22Rv1 (cell line): Measurements from ENCODE around the gene TENM4.

ENCODE experiments used
- H3K27ac ChIP-seq: fragments of 450-650 bp; 2 replicates; pipeline ENCODE4 v1.5.1; 2017
- CTCF ChIP-seq: fragments of 450-650 bp; IDR thresholded peaks from 2 replicates; pipeline ENCODE4 v1.5.1; 2017; ENCODE audit warnings: mild to moderate bottlenecking
- ZFX ChIP-seq: fragments of 450-650 bp; IDR thresholded peaks from 2 replicates; pipeline ENCODE4 v1.6.1; 2017; ENCODE audit warnings: antibody characterized with exemption, borderline replicate concordance

The TENM4 gene

DNA sequence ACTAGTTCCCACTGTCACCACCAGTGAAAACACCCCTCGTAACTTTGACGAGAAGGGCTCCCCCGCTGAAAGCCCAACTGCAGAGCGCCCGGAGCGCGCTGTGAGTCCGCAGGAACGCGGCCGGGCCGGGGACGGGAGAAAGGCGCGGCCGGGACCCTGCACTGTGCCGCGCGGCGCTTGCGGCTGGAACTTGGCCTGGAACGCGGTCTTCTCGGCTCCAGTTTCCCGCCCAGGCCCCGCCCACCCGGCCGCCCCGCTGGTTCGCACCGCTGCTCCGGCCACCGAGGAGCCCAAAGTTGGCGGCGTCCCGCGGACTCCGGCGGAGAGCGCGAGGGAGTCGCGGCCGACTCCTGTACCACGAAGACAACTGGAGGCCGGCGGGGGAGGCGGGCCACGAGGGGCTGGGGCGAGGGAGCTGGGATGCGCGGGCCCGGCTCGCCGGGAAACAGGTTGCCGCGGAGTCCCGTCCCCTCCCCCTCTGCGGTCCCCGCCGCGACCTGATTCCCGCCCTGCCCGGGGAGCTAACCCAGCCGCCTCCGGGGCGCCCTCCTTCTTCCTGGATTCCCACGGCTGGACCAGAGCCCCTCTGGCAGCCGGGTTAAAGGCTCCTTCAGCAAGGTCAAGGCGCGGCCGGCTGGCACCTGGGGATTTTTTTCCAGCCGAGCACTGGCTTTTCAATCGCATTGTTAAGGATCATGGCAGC, 3.4 kb downstream of the TENM4 start:
- H3K27ac ChIP-seq, result no peak overlapping the region

DNA sequence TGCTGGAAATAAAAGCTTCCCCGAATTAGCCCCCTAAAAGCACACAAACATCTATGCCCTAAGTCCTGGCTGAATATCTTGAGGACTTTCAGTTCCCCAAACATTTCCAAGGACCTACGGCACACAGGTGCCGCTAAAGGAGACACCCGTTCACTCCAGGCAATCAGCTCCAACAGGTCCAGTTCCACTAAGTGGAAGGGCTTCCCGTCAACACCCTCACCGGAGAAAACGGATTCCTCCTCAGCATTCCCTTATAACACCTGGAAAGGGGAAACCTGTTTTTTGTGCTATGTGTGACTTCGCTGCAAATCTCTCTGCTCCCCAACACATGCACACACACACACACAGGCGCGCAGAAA, 3.9 kb downstream of the TENM4 start:
- H3K27ac ChIP-seq, result no peak overlapping the region
- TF ChIP-seq CTCF (no peak), ZFX (no peak)

More for the DNA sequence above, 3.4 kb downstream of the TENM4 start:
- TF ChIP-seq CTCF (no peak), ZFX (no peak)

DNA sequence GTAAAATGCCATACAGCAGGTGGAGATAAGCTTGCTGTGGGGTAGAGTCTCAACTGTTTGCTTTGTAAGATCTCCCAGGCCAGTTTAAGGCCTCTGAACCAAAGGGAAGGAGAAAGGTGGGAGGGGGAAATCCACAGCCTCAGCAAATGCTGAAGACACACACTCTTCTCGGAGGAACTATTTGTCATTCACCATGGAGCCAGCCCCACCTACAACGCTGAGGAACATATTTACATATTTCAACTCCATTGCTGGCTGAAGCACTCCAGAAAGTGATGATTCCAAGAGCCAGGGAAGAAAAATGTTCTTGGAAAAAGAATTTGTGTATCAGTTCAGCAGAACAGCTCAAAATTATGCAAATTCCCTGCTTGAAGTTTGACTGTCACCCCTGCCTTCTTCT, 6.5 kb downstream of the TENM4 start:
- TF ChIP-seq CTCF (no peak), ZFX (no peak)

GRCh38 chr11:79432138-79432537, 8.7 kb downstream of the TENM4 start:
- TF ChIP-seq CTCF, result no peak
- no peak for TF ChIP-seq ZFX
- H3K27ac ChIP-seq, result no peak overlapping the region

More for the DNA sequence above, 6.5 kb downstream of the TENM4 start:
- no peak overlapping the region for H3K27ac ChIP-seq

GRCh38 chr11:79431535-79431934, 9.3 kb downstream of the TENM4 start:
- no peak overlapping the region for H3K27ac ChIP-seq
- TF ChIP-seq CTCF, result no peak
- TF ChIP-seq ZFX, result no peak

GRCh38 chr11:79430280-79430679, 10.6 kb downstream of the TENM4 start:
- H3K27ac ChIP-seq, result no peak overlapping the region
- TF ChIP-seq ZFX (no peak), CTCF (no peak)

GRCh38 chr11:79428406-79428805, 12.4 kb downstream of the TENM4 start:
- H3K27ac ChIP-seq, result no peak overlapping the region
- TF ChIP-seq ZFX, result no peak
- no peak for TF ChIP-seq CTCF
